Mucosa of rectum (tissue), 2 donors: ENCODE measurements around the gene ZNF124.
A peak's percentile ranks its signal among the peaks of the same experiment; 100 is the strongest.

ENCODE experiments used
- H3K27ac ChIP-seq, 2 donors: one replicate each; pipeline ENCODE4 v1.7.0; 2013; ENCODE audit warnings: inconsistent platforms in 2 of 2, low read depth in 2 of 2, low read length in 2 of 2
- H3K27me3 ChIP-seq, 2 donors: one replicate each; pipeline ENCODE4 v1.7.0; 2013; ENCODE audit warnings: low read length in 2 of 2; ENCODE audit not compliant: control insufficient read depth in 2 of 2, insufficient read depth in 2 of 2
- H3K36me3 ChIP-seq, 2 donors: one replicate each; pipeline ENCODE4 v1.7.0; 2013; ENCODE audit warnings: low read length in 2 of 2; ENCODE audit not compliant: control insufficient read depth in 2 of 2, insufficient read depth in 2 of 2
- H3K4me1 ChIP-seq, 2 donors: one replicate each; pipeline ENCODE4 v1.7.0; 2013; ENCODE audit warnings: low read length in 2 of 2, mild to moderate bottlenecking in 1 of 2; ENCODE audit not compliant: control insufficient read depth in 2 of 2, insufficient read depth in 2 of 2
- H3K4me3 ChIP-seq, 2 donors: one replicate each; pipeline ENCODE4 v1.7.0; 2013; ENCODE audit warnings: low read length in 2 of 2
- H3K9ac ChIP-seq, 2 donors: one replicate each; pipeline ENCODE4 v1.7.0; 2013; ENCODE audit warnings: low read length in 2 of 2, low read depth in 1 of 2, mild to moderate bottlenecking in 1 of 2
- H3K9me3 ChIP-seq, 2 donors: one replicate each; pipeline ENCODE4 v1.7.0; 2013; ENCODE audit warnings: low read length in 2 of 2; ENCODE audit not compliant: control insufficient read depth in 2 of 2
- donor health status: healthy.
- donor health status: Normal muscosa, but diverticular disease.

Gene ZNF124

DNA sequence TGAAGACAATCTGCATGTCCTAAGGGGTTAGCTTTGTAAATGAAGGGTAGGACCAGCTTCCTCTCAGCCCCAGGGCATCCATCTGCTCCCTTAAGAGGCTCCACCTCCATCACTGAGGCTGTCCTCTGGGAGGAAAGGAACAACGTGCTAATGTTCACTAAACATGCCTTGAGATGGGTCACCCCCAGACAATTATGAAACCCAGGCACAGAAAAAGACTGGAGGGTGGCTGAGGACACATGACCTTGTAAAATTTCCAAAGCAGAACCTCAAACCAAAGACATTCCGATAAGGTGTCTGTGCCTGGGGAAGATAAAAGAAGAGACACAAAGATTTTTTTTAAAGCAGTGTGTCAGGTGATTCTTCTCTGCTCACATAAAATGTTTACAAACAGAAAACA, 37.6 kb upstream of the ZNF124 start:
- no peaks in the 10 kb centered on the region for H3K9me3 ChIP-seq
- peak overlapping the region; percentile 85 to 96 for H3K4me3 ChIP-seq
- no peak overlapping the region for H3K9ac ChIP-seq
- H3K27ac ChIP-seq, result no peak overlapping the region
- H3K4me1 ChIP-seq, result peaks cover 12 to 15% of the 10 kb centered on the region in 2 donors
- no peaks in the 10 kb centered on the region for H3K27me3 ChIP-seq
- H3K36me3 ChIP-seq, result no peaks in the 10 kb centered on the region

DNA sequence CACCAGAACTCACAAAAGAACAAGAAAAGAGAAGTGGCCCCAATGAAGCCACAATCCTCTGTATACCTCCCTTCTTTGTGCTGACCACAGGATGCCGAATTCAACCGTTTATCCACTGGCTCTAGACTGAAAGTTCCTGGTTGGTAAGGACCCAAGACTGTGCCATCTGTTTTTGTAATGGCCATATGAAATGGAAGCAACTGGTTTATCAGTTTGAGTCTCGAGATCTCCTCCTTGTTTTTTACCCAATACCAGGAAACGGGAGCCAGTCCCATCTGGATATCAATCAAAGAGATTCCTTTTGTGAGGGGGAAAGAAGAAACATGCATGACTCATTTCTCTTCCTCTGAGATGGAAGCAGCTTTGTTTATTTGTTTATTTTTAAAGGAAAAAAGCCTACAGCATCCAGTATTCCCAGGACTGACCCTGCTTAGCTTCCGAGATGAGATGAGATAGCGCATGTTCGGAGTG, 32.4 kb upstream of the ZNF124 start:
- Histone ChIP-seq H3K27ac (no peak overlapping the region), H3K36me3 (peaks cover 4 to 25% of the 10 kb centered on the region in 2 donors)

DNA sequence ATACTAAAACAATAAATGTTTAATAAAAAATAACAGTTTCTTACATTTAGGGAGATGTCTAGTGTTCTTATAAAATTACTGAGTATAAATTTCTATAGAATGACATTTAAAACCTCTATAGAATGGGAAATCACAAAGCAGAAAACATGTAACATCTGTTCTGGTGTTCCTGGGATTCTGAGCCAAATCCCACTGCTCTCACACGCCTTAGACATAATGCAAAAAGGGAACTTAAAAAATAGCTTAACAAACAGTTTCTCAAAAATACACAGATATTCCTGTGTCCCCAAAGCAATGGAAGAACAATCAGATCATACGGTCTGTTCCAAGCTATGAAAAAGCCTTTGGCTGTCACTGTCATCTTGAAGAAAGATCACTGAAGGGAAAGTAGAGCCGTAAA, 27.0 kb upstream of the ZNF124 start:
- H3K36me3 ChIP-seq, result peaks cover 34 to 58% of the 10 kb centered on the region in 2 donors
- no peaks in the 10 kb centered on the region for H3K27me3 ChIP-seq
- H3K9me3 ChIP-seq, result peaks cover 2 to 4% of the 10 kb centered on the region in 2 donors

More for the DNA sequence above, 32.4 kb upstream of the ZNF124 start:
- peaks cover 4 to 7% of the 10 kb centered on the region in 2 donors for H3K4me1 ChIP-seq
- H3K27me3 ChIP-seq, result no peaks in the 10 kb centered on the region
- H3K4me3 ChIP-seq, result no peak overlapping the region
- H3K9ac ChIP-seq, result no peak overlapping the region
- no peaks in the 10 kb centered on the region for H3K9me3 ChIP-seq

DNA sequence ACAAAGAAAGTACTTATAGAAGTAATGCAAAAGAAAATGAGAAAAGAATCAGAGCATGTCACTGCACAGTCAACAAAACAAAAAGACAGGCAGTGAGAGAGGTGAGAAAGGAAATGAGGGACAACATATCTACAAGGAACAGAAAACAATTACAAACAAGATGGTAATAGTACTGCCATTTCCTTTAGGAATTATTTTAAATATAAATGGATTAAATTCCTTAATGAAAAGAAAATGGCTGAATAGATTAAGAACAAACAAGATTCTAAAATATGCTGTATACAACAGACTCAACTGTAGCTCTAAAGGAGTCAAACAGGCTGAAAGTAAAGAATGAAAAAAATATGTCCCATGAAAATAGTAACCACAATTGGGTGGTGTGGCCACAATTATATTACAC, 22.1 kb upstream of the ZNF124 start:
- Histone ChIP-seq H3K27ac (no peak overlapping the region), H3K4me3 (no peak overlapping the region), H3K9ac (no peak overlapping the region), H3K4me1 (no peaks in the 10 kb centered on the region), H3K27me3 (no peaks in the 10 kb centered on the region), H3K36me3 (peaks cover 47 to 54% of the 10 kb centered on the region in 2 donors), H3K9me3 (peaks cover 21 to 31% of the 10 kb centered on the region in 2 donors)

More for the DNA sequence above, 27.0 kb upstream of the ZNF124 start:
- H3K4me3 ChIP-seq, result no peak overlapping the region
- no peak overlapping the region for H3K27ac ChIP-seq
- no peak overlapping the region for H3K9ac ChIP-seq
- no peaks in the 10 kb centered on the region for H3K4me1 ChIP-seq

- Histone ChIP-seq H3K4me1 (no peaks in the 10 kb centered on the region), H3K9me3 (peaks cover 28 to 33% of the 10 kb centered on the region in 2 donors), H3K27me3 (no peaks in the 10 kb centered on the region), H3K27ac (no peak overlapping the region), H3K36me3 (peaks cover 22 to 27% of the 10 kb centered on the region in 2 donors), H3K9ac (no peak overlapping the region), H3K4me3 (no peak overlapping the region)
These were observed 18.4 kb upstream of the ZNF124 start for GRCh38 chr1:247189981-247190798.

- no peaks in the 10 kb centered on the region for H3K27me3 ChIP-seq
- H3K9ac ChIP-seq, result no peak overlapping the region
- H3K4me1 ChIP-seq, result no peaks in the 10 kb centered on the region
- no peak overlapping the region for H3K27ac ChIP-seq
- peaks cover 12 to 28% of the 10 kb centered on the region in 2 donors for H3K9me3 ChIP-seq
- no peak overlapping the region for H3K4me3 ChIP-seq
- H3K36me3 ChIP-seq, result peaks cover 8 to 9% of the 10 kb centered on the region in 2 donors
These were observed 13.8 kb upstream of the ZNF124 start for GRCh38 chr1:247185667-247186066.

- Histone ChIP-seq H3K27me3 (no peaks in the 10 kb centered on the region), H3K36me3 (no peaks in the 10 kb centered on the region), H3K27ac (no peak overlapping the region), H3K9ac (no peak overlapping the region), H3K9me3 (peaks cover 8 to 17% of the 10 kb centered on the region in 2 donors), H3K4me1 (no peaks in the 10 kb centered on the region), H3K4me3 (no peak overlapping the region)
These were observed 12.4 kb upstream of the ZNF124 start for GRCh38 chr1:247184254-247184653.

- Histone ChIP-seq H3K9ac (no peak overlapping the region), H3K4me3 (no peak overlapping the region), H3K27ac (no peak overlapping the region), H3K4me1 (no peaks in the 10 kb centered on the region), H3K9me3 (peaks cover 6 to 14% of the 10 kb centered on the region in 2 donors), H3K36me3 (no peaks in the 10 kb centered on the region), H3K27me3 (no peaks in the 10 kb centered on the region)
These were observed 11.2 kb upstream of the ZNF124 start for GRCh38 chr1:247182994-247183393.

DNA sequence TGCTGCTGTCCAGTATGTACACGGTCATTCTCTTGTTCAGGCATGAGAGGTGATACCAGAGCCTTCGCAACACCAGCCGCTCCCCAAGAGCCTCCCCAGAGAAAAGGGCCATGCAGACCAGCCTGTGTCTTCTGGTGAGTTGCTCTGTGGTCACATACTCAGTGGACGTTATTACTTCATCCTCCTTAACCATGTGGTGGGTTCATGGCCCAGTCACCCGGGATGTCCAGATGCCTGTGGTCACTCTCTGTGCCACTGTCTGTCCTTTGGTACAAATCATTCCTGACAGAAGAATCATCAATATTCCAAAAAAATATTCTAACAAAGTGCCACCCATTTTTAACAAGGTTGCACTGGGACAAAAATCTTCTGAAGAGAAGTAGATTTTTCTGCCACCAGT, 8.8 kb upstream of the ZNF124 start:
- H3K4me1 ChIP-seq, result no peaks in the 10 kb centered on the region

GRCh38 chr1:247177755-247178154, 5.9 kb upstream of the ZNF124 start:
- Histone ChIP-seq H3K9ac (no peak overlapping the region), H3K36me3 (no peaks in the 10 kb centered on the region), H3K9me3 (no peaks in the 10 kb centered on the region), H3K27me3 (no peaks in the 10 kb centered on the region), H3K4me1 (peaks cover 0 to 2% of the 10 kb centered on the region in 2 donors), H3K4me3 (no peak overlapping the region), H3K27ac (no peak overlapping the region)

More for the DNA sequence above, 8.8 kb upstream of the ZNF124 start:
- Histone ChIP-seq H3K27me3 (no peaks in the 10 kb centered on the region), H3K36me3 (no peaks in the 10 kb centered on the region), H3K4me3 (no peak overlapping the region), H3K27ac (no peak overlapping the region), H3K9me3 (peaks cover 6 to 10% of the 10 kb centered on the region in 2 donors), H3K9ac (no peak overlapping the region)
